Activated CD4-positive, alpha-beta T cell treated with anti-CD3 and anti-CD28 coated beads, Interleukin-2, amount 50 U/mL, for 16 hours (primary cell): Measurements from ENCODE around the gene PPP1R8.
"Not testable (repeated sequence)": the region's sequence is repeated elsewhere in the genome, so short reads cannot be mapped to it uniquely, and the experiment has no call there.

ENCODE experiments used
- DNase-seq: peaks from one replicate; pipeline ENCODE4 v3.0.0-alpha.2; 2020

Gene PPP1R8

DNA sequence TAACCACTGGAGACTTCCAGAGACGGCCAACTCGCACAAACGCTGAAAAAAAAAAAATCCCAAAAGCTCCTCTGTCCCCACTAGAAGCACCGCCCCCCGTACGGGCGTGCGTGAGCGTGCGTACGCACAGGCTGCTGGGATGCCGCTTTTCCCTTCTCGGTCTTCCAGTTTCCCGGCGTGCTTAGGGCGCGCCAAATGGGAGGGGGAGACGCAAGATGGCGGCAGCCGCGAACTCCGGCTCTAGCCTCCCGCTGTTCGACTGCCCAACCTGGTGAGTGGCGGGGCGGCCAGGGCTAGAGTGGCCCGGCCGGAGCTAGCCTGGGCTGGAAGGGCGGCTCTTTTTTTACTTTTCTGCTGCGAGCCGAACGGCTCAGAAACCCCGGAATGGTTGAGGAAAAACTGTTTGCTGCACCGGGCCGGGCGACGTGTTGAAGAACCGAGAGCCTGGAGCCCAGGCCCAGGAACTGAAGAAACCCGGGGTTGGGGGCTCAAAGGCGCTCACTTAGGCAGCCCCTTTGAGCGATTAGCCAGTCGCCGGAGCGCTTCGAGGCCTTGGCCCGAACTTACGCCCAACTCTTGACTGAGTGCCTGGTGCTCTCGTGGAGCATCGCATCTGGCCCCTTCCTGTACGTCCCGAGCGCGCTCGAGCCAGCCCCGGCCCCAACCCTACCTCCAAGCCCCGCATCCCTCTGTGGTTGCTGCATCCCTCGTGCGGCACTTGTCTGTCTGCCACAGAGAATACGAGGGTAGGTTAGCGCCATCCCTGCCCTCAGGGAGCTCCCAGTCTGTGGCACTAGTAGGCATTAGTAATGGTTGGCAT, at the start of gene PPP1R8:
PPP1R8 (plus strand) TSS at position 162 of the 820 bp plus-strand sequence; CDS start at position 216, 54 bp downstream.
- peak; percentile 96 for DNase-seq

DNA sequence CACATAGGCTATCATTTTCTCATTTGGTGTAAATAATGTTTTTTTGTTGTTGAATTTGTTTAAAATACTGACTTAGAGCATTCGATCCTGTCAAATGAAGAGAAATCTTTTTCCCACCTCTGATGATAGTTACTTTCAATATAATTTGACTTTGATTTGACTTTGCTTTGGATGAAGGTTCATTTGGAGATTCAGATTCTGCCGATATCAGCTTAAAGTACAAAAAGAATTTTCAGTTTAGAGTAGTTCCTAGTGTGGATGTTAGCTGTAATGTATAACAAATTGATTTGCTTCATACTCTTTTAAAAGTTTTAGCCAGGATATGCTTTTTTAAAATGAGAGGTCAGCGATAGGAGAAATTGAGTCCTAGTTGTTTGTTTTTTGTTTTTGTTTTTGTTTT, 47.6 kb upstream of the PPP1R8 start:
- no peak for DNase-seq

DNA sequence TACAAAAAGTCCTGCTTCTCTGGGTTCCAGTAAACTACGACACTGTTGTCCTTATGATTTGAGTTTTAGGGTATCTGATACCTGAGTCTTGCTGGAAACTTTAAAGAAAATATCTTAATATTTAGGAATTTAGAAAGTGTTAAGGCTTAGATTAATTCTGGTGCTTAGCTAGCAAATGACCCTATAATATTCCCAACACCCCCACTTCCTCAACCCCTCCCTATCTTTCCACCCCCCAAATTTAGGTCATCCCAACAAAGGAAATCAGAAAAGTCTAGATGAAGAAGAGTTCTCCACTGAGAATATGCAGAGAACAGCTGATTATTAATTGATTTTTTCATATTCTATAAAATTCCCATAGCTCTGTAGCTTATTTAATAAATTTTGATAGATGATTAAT, 45.9 kb upstream of the PPP1R8 start:
- no peak for DNase-seq

DNA sequence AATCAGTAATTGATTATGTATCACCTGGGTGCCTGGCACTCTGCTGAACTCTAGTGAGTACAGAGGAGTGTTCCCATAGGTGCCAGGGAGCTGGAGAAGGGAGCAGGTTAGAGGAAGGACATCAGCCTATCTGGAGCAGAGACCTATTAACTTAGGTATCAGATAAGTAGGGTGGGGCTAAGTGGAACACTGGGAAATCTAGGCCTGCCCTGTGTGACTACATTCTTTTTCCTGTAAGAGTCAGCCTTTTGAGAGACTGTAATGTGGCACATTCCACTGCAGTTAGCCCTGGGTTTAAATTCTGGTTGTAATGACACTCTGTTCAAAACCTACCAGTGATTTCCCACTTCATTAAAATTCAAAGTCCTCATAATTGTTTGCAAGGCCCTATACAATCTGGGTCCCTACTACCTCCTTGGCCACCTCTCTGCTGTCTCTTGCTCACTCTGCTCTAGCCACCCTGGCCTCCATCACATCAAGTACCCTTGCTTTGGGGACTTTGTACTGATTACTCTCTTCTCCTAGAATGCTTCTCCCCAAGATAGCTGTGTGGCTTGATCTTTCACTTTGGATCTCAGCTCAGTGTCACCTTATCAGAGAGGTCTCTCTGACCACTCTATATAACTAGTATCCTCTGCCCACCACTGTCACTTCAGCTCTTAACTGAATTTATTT, 44.7 kb upstream of the PPP1R8 start:
- no peak for DNase-seq

- no peak for DNase-seq
Observed at GRCh38 chr1:27787895-27788294, 42.7 kb upstream of the PPP1R8 start.

DNA sequence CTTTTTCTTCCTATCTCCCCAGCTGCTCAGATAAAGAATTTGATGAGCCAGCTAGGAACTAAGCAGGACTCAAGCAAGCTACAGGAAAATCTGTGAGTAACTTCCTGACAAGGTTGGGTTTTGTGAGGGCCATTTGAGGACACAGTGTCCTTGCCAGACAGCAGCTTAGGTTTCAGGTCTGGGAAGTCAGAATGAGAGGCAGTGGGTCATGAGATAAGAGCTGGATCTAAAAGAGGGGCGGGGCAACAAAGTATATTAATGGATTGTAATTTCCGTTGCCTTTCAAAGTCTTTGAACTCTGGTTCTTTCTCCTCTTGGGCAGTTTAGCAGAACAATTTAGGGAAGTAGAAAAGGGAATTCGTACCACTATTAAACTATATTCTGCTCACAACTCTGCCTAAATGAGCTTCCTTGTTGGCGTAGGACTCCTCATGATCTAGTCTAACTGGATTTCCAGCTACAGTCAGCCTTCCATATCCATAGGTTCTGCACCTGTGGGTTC, 41.0 kb upstream of the PPP1R8 start:
- no peak for DNase-seq

GRCh38 chr1:27790270-27790669, 40.3 kb upstream of the PPP1R8 start:
- not testable (repeated sequence) for DNase-seq

GRCh38 chr1:27795601-27796000, 35.0 kb upstream of the PPP1R8 start:
- DNase-seq, result peak; percentile 47

GRCh38 chr1:27804791-27805190, 25.8 kb upstream of the PPP1R8 start:
- DNase-seq, result peak; percentile 16

DNA sequence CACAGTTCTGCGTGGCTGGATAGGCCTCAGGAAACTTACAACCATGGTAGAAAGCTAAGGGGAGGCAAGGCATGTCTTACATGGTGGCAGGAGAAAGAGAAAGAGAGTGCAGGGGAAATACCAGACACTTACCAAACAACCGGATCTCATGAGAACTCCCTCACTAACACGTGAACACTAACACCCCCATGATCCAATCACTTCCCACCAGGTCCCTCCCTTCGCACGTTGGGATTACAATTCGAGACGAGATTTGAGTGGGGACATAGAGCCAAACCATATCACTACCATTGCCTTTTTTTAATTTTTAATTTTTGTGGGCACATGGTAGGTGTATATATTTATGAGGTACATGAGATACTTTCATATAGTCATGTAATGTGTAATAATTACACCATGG, 23.8 kb upstream of the PPP1R8 start:
- no peak for DNase-seq

DNA sequence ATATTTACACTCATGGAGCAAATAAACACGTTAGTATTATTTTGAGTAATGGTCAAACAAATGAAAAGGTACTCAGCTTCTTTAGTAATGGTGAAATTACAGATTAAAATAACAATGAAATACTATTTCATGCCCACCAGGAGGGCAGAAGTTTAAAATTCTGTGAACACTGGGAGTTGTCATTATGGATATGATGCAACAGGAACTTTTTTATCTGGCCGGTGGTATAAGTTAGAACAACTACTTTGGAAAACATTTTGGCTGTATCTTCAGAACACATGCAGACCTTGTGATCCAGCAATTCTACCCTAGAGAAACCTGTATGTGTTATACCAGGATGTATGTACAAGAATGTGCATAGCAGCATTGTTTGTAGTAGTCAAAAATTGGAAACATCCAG, 23.2 kb upstream of the PPP1R8 start:
- no peak for DNase-seq

DNA sequence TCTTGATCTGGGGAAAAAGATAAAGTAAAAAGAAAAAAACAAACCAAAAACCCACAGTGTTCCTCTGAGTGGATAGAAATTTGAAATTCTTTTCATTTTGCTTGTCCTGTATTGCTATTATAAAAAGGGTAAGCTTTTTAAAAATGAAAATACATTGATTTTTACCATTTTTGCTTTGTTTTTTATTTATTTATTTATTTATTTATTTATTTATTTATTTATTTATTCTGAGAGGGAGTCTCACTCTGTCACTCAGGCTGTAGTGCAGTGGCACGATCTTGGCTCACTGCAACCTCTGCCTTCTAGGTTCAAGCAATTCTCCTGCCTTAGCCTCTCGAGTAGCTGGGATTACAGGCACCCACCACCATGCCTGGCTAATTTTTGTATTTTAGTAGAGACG, 22.5 kb upstream of the PPP1R8 start:
- not testable (repeated sequence) for DNase-seq

GRCh38 chr1:27809883-27810282, 20.7 kb upstream of the PPP1R8 start:
- DNase-seq, result no peak

DNA sequence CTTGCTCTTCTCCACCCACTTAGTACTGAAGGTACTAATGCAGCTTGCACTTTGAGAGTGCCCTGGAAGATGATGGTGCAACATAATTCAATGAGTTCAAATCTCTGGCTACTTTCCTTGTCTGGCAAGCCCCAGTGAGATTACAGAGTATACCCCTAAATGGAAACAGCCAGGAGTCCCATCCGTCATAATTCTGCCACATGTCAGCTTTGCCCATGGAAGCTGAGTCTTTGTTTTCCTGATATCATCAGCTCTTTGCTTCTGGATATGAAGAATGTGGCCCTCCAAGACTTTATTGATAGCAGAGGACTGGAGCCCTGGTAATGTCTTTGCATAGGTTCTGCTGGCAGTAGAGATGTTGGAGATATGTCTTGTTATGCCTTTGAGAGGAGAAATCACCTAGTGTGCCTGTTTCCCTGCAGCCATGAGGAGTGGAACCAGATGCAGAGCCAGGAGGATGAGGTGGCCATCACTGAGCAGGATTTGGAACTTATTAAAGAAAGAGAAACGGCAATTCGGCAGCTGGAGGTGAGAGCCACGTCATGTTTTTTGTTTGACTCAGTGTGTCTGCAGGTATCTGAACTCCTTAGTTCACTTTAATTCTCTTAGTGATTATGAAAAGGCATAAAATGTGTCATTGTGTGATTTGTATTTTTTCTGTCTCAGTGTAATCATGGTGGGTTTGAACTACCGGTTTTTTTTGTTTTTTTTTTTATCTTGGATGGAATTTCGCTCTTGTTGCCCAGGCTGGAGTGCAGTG, 18.7 kb upstream of the PPP1R8 start:
- peak; percentile 42 for DNase-seq

- no peak for DNase-seq
Observed at GRCh38 chr1:27816921-27817630, 13.5 kb upstream of the PPP1R8 start.

DNA sequence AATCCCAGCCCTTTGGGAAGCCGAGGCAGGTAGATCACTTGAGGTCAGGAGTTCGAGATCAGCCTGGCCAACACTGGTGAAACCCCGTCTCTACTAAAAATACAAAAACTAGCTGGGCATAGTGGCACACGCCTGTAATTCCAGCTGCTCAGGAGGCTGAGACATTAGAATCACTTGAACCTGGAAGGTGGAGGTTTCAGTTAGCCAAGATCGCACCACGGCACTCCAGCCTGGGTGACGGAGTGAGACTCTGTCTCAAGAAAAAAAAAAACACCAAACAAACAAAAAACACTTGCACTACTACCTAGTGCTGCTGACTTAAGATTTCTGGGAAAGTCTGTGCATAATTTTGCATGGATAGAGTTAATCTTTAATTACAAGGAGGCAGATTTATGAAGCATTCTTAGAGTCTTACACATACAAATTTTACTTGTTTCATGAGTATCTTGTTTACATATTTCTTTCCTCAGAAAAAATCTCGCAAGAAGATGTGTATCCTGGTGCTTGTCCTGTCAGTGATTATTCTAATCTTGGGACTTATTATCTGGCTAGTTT, 8.7 kb upstream of the PPP1R8 start:
- DNase-seq, result no peak

- DNase-seq, result no peak
Observed at GRCh38 chr1:27823784-27824183, 6.8 kb upstream of the PPP1R8 start.

- DNase-seq, result no peak
Observed at GRCh38 chr1:27824411-27824810, 6.2 kb upstream of the PPP1R8 start.

GRCh38 chr1:27829339-27829960, 1.1 kb upstream of the PPP1R8 start:
- DNase-seq, result not testable (repeated sequence)

- DNase-seq, result no peak
Observed at GRCh38 chr1:27831568-27832410, 1.2 kb downstream of the PPP1R8 start.

DNA sequence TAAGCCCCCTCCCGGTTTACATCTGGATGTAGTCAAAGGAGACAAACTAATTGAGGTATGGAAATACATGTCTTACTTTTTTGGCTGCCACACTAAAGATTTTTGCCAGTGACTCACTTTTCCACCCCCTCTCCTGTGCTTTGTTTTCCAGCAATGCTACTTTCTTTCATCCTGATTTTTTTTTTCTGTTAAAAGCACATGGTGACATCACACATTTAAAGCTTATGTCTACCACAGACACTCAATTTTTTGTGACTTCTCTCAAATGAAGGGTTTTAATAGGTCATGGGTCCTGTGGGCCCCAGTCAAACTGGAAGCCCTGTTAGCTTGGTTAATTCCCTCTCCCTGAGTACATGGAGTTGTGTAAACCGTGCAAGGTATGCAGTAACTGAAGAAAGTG, 2.2 kb downstream of the PPP1R8 start:
- no peak for DNase-seq
